Measurements from ENCODE around the gene MYL9.
"Not testable (repeated sequence)": the region's sequence is repeated elsewhere in the genome, so short reads cannot be mapped to it uniquely, and the experiment has no call there.

The MYL9 gene
- 0 to 0.07 reads per million in 2 donors for total RNA-seq

DNA sequence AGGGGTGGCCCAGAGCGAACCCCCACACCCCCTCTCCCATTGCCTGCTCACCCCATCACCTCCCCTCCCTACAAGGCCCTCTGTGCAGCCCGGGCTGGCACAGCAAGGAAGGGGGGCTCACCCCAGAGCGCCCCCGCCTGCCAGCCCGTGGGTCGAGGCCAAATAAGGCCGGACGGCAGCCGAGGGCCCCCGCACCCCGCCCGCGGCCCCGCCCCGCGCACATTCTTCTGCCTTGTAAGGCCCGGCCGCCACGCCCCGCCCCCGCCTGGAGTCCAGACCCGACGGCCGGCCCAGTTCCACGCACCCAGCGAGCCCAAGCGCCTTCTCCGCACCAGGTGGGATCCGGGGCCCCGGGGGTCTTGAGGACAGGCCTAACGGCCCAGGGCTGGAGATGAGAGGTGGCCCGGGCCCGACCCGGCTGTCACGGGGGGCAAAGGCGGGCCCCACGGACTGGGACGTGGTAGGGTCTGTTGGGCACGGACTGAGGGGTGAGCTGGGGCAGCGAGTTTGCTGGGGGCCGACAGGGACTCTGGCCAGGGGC lies at the start of gene MYL9:
MYL9 (plus strand) TSS at position 293 of the 541 bp plus-strand sequence. CDS start 3,366 bp downstream, outside the sequence.
- DNase-seq: peak in 1 of 5 experiments; percentile 17

GRCh38 chr20:36491901-36492617 lies 49.3 kb upstream of the MYL9 start:
- peak in 4 of 5 experiments; percentile 20 to 85 (median 40) for DNase-seq

GRCh38 chr20:36493051-36493800 lies 48.1 kb upstream of the MYL9 start:
- no peak for DNase-seq

DNA sequence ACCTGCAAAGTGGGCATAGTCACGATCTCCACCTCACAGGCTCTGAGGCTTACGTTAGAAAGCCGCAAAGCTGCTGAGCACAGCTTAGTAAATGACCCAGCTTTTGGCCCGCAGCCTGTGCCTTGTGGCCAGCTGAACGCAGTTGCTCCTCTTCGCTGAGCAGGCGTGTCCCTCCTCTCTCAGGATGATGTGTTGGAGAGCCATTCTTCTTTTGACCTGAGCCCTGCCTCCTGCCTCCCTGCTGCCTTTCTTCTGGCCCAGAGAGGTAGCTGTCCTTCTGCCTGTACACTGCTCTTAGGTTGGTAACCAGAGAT lies 47.6 kb upstream of the MYL9 start:
- DNase-seq: no peak

- no peak for DNase-seq
These were observed 44.3 kb upstream of the MYL9 start for GRCh38 chr20:36496707-36497669.

DNA sequence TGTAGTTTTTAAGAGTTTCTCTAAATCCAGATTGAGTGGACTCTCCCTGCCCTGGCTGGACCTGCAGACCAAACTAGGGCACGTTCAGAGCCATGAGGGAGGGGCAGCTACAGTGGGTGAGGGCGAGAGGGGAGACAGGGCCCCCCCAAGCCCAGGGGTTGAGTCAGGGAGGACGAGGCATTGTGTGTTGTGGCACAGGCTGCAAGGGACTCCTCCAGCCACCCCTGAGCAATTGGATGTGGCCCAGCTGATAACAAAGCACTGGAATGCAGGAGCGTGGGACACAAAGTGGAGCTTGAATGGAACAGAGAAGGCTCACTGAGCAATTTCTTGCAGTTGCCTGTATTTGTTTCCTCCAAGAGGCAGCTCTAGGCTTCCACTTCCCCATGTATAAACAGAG lies 43.5 kb upstream of the MYL9 start:
- DNase-seq: no peak

- no peak for DNase-seq
These were observed 42.7 kb upstream of the MYL9 start for GRCh38 chr20:36498386-36499179.

- DNase-seq: no peak
These were observed 42.1 kb upstream of the MYL9 start for GRCh38 chr20:36499211-36499610.

DNA sequence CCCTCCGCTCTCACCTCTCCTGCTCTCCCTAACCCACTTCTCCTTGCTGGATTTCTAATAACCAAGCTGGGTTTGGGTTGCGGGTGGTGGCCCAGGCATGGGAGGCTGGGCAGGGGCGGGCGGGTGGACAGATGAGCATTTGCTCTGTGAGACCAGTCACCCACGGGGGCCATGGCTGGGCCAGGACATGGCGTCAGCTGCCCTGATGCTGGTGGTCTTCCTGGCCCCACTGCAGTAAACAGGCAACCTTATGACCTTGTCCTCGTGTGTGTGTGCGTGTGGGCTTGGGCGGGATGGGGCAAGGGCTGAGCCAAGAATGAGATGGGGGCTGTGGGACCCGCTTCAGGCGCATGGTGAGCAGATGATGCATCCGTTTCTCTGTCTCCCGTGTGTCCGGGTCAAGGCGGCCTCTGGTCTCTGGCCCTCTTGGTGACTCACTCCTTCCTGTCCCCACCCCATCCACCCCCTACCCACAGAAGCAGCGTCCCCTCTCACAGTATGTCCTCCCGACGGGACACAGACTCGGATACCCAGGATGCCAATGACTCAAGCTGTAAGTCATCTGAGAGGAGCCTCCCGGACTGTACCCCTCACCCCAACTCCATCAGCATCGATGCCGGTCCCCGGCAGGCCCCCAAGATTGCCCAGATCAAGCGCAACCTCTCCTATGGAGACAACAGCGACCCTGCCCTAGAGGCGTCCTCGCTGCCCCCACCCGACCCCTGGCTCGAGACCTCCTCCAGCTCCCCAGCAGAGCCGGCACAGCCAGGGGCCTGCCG lies 41.4 kb upstream of the MYL9 start:
- DNase-seq: no peak

GRCh38 chr20:36501367-36502006 lies 39.8 kb upstream of the MYL9 start:
- no peak for DNase-seq

DNA sequence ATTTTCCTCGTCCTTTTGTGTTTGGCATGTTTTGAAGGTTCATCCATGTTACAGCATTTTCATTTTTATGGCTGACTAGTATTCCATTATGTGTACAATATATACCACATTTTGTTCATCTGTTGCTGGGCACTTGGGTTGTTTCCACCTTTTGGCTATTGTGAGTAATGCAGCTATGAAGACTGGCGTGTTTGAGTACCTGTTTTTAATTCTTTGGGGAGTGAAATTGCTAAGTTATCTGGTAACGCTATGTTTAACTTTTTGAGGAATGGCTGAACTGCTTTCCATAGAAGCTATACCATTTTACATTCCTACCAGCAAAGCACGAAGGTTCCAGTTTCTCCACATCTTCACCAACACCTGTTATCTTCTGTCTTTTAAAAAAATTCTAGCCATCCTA lies 37.0 kb upstream of the MYL9 start:
- DNase-seq: no peak

- DNase-seq: peak in 1 of 5 experiments; percentile 56
These were observed 35.1 kb upstream of the MYL9 start for GRCh38 chr20:36506253-36506652.

- DNase-seq: no peak
These were observed 33.6 kb upstream of the MYL9 start for GRCh38 chr20:36507746-36508145.

DNA sequence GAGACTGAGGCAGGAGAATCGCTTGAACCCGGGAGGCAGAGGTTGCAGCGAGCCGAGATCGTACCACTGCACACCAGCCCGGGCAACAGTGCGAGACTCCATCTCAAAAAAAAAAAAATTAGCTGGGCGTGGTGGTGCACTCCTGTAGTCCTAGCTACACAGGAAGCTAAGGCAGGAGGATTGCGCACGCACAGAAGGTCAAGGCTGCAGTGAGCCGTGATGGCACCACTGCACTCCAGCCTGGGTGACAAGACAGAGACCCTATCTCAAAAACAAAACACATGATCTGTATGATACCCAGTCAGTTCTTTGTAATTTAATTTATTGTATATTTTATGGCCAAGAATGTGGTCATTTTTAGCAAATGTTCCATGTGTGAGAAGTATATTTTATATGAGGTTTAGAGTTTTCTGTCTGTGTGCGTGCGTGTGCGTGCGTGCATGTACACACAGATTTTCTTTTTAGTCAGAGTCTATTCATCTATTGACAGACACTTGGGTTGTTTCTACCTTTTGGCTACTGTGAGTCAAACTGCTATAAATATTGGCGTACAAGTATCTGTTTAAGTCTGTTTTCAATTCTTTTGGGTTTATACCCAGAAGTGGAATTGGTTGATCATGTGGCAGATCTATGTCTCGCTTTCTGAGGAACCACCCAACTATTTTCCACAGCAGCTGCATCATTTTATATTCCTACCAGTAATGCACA lies 22.2 kb upstream of the MYL9 start:
- DNase-seq: peak in 1 of 5 experiments; percentile 91

GRCh38 chr20:36519944-36520343 lies 21.4 kb upstream of the MYL9 start:
- DNase-seq: peak in 1 of 5 experiments; percentile 41

- no peak for DNase-seq
These were observed 19.8 kb upstream of the MYL9 start for GRCh38 chr20:36521526-36521925.

DNA sequence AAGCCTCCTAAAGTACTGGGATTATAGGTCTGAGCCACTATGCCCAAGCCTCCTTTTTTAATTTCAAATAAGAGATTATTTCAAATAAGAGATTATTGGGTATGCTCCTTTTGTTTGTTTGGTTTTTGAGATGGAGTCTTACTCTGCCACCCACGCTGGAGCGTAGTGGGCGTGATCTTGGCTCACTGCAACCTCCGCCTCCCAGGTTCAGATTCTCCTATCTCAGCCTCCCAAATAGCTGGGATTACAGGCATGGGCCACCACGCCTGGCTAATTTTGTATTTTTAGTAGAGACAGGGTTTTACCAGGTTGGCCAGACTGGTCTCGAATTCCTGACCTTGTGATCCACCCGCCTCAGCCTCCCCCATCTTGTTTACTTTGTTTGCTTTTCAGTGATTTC lies 18.9 kb upstream of the MYL9 start:
- not testable (repeated sequence) for DNase-seq

DNA sequence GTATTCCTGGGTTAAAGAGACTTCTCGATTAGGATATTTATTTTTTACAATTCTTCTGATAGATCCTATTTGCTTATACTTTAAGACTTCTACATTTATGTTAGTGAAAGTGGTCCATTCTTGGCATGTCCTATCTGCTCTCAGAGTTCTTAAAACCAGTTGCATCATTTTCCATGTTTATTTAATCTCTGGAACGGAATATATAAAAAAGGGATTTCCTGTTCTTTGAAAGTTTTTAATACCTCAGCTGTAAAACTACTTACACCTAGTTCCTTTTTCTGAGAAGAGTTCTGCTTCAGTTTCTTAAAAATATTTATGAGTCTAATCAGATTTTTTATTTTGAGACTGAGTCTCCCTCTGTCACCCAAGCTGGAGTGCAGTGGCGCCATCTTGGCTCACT lies 18.0 kb upstream of the MYL9 start:
- no peak for DNase-seq

- no peak for DNase-seq
These were observed 15.5 kb upstream of the MYL9 start for GRCh38 chr20:36525620-36526365.

Measured in T-helper 2 cell (primary cell).